Activated T-cell treated with anti-CD3 and anti-CD28 coated beads for 48 hours (primary cell): ENCODE results near the gene LRRC14B.

Experiments
- DNase-seq: peaks from one replicate; pipeline ENCODE4 v3.0.0-alpha.2; 2020; ENCODE audit warnings: low read depth

Gene LRRC14B

DNA sequence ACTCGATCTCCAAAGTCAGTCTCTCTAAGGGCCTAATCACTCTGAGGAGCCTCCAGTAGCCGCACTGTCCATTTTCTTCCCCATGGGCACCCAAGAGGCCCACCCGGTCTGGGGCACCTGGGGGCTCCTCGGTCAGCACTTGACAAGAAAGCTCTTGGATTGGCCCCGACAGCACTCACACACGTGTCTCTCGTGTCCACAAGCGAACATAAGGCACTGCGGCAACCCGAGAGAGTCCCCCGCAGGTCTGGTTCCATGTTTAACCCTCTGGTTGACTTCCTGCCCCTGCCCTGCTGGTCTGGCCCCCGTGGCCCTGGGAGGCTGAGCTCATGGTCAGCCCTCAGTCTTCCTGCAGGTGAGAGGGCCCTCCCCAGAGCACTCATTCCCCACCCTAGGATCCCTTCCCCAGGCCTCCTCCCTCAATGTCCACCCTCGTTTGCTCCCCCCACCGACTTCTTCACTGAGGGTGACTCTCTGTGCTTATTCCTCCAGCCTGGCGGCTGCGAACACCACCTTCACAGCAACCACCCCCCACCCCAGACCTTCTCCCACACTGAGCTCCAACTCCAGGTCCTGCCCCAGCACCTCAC, 16.3 kb upstream of the LRRC14B start:
- DNase-seq = no peak

DNA sequence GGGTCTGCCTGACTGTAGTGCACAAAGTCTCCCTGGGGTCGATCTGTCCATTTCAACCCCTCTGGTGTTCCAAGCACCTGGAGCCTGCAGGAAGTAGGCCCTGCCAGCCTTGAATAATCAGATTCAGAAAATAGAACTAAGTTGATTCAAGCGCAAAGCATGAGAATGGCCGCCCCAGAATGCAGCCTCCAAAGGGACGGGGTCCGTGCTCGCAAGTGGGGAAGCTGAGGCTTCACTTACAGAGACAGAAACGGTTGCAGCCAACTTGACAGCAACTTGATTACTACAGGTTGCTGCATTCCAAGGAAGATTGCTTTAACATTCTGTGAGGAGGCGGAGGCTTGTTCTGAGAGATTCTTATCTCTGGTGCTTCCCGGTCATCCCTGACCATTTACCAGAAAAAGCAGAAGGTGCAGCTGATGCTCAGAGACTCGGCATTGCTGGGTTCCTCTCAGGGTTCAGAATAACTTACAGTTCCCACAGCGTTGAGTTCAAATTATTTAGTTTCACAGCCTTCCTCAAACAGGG, 14.9 kb upstream of the LRRC14B start:
- no peak for DNase-seq

DNA sequence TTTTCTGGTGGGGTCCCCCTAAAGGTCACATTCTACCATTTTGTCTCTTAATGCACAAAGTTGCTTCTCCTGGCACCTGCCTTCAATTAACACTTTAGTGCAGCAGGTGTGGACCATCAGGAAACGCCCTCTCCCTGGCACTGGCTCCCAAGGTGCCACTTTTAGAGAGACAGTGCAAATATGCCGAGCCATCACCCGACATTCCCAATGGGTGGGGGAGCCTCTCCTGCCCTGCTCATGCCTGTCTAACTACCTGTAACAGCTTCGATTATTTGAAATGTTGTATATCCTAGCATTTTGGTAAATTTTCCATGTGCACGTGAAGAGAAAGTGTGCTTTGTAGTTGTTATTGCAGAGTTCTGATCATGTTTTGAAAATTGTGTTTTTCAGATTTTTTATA, 13.2 kb upstream of the LRRC14B start:
- no peak for DNase-seq

DNA sequence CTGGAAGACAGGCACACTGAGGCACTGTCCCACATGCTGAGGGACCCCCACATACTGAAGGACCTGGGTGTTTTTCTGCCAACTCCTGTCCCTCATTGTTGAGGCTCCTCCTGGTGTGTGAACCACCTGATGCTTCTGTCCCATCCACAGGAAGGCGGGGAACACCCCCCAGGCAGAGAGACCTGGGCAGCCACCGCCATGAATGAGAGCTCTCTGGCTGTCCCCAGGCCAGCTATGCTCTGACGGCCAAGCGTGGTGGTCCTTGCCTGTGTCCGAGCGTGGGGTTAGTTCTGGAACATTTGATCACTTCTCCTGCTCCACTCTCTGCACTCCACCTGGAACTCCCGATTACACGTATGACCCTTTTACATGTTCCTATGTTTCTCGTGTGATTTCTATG, 11.9 kb upstream of the LRRC14B start:
- DNase-seq = no peak

DNA sequence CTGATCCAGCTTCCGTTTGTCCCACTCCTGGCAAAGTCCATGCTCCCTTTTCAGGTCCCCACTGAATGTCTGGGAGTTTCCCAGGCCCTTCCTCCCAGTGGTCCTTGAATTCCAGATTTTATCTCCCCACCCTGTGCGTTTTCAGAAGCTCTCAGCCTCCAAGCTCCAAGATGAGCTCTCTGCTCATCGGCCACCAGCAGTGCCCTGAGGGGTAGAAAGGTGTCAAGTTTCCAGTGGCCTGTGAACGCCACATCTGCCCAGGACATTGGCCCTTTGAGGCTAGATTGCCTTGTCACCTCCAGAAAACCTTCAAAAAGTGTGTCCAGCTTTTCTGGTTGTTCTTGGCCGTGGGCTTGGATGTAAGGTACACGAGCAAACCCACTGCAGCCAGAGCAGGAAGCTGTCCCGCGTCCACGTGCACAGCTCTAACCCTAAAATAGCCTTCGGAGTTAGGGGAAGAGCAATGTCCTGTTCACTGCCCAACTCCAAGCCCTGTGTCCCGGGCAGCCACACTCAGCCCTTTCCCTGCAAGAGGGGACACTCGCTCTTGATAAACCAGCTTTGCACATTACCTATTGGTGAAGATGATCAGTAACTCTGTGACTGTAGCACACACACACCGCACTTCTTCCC, 10.9 kb upstream of the LRRC14B start:
- no peak for DNase-seq

DNA sequence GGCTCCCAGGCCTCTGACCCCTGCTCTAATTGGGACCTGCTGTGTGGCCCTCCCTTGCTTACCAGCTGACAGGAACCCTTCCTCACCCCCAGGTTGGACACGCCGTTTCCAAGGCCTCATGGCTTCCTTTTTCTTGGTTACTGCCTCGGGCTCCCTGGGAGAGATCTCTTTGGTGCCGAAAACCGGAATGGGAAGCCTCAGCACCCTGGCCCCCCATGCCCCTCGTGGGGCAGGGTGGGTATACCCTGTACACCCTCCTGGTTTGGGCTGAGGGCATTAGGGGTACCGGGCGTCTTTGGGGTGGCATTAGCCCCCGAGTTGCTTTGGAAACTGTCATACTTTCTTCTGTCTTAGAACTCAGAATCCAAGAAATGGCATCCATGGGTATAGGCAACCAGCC, 10.1 kb upstream of the LRRC14B start:
- no peak for DNase-seq

DNA sequence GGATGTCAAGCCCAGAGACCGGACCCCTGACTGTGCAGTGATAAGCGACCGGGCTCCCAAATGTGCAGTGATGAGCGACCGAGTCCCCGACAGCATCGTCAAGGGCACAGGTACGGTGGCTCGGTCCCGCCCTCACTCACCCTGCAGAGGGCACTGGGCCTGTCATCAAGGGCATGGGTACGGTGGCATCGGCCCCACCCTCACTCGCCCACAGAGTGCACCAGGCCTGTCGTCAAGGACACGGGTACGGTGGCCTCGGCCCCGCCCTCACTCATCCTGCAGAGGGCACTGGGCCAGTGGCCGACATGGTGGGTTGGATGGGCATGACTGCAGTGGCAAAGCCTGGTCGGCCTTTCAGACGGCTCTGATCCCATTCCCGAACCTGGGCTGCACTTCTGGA, 9.7 kb upstream of the LRRC14B start:
- DNase-seq = no peak

DNA sequence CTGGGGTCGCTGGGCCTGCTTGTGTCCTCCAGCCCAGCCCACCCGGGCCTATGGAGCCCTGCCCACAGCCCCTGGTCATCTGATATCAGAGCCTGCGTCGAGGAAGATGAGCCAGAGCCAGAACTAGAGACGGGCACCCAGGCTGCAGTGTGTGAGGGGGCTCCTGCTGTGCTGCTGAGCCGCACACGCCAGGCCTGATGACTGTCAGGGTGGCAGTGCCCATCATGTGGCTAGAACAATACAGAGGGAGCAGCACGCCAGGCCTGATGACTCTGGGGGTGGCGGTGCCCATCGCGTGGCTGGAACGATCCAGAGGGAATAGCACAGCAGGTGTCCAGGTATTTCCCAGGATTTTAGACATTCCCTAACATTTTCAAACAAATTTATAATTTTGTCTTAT, 9.2 kb upstream of the LRRC14B start:
- DNase-seq = no peak

DNA sequence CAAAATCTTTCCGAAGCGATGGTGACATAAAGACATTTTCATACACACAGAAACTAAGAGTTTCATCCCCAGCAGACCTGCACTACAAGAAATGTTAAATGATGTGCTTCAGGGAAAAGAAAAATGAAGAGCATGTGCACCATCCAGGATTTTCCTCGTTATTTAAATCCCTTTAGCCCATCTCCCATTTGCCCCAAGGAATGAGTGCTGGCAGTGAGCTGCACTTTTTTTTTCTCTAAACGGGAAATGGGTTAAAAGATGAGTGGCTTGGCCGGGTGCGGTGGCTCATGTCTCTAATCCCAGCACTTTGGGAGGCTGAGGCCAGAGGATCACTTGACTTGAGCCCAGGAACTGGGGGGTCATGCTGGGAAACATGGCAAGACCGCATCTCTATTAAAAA, 6.8 kb upstream of the LRRC14B start:
- no peak for DNase-seq

DNA sequence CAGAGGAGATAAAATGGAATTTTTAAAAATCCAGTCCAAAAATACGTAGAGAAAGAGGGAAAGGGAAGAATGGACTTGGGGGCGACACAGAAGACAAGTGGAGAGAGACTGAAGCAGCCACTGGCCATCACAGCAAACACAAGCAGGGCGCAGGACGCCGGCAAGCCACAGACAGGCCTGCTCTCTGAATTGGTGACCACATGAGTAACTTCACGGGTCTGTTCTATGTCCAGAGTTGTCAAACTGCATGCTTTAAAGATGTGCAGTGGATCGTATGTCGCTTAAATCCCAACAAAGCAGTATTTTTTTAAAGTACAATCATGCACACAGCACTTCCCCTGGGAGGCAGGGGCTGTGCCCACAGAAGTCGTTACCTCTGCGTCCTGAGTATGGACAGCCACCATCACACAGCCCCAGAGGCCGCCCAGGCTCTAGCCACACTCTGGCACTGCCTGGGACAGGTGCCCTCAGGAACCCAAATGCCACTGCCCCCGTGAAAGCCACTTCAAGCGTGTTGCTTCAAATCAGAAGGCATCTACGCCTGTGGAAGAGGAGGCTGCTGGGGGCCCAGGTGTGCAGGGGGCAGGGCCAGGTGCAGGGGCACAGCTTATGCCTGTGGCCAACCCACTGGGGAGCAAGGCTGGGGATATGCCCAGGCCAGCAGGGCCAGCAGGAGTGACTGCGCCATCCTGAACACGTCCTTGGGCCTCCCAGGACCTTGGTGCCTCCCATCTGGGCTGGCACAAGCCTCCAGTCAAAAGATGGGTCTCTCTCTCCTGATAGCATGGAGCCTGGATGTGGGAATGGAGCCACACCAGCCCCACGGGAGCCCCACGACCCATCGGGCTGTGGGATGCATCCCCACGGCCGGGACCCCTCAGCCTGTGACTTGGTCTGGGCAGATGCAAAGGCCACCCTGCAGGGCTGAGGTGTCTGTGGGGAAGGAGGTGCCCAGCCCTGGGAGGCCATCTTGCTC, 5.9 kb upstream of the LRRC14B start:
- no peak for DNase-seq

DNA sequence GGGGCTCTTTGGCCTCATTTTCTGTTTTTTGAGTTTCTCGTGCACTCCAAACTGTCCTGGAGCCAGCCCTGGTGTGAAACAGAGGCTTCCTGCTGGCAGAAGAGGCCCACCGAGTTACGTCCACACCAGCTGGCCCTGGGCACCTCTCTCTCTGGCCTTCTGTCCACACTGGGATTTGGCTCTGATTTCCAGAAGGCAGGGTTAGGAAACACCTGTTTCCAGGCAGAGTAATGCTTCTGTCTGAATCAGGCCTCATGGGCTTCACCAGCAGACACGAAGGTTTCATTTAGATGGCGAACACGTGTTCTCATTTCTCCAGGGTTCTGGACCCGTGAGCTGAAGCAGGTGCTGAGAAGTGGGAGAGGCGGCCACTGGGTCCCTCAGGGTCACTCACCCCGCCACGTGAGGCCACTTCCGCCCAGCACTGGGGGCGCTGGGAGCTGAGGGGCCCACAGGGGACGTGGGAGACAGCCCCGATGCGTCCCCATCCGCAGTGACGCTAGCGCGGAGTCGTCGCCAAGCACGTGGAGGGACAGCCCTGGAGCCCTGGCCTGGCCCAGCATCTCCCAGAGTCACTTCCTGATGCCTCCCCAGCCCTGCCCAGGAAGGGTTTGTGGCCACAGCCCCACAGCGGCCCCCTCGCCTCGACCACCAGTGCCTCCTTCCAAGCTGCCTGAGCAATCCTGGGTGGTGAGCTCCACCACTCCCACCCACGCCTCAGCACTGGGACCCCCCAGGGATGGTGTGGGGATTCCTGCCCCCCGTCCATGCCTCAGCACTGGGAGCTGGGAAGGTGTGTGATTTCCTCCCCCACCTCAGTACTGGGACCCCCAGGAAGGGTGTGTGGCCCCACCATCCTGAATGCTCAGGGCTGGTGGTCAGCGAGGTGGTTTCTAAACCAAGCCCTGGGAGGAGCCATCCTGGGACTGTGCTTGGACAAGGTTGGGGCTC, 4.9 kb upstream of the LRRC14B start:
- no peak for DNase-seq

DNA sequence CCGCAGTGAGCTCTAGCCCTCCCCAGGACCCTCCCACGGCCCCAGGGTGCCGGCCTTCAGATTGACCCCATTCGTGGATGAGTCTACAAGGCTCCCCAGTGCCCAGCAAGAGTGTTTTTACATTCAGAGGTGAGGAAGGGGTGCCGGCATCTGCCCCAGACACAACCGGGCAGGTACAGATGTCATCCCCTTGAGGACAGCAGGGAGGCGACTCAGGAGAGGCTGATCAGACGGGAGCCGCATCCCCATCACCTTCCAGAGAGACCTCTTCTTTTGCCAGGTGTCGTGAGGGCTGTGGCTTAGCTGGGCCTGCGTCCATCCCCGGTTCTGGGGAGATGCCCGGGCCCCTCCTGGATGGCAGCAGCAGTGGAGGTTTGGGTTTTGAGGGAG, 4.3 kb upstream of the LRRC14B start:
- no peak for DNase-seq

DNA sequence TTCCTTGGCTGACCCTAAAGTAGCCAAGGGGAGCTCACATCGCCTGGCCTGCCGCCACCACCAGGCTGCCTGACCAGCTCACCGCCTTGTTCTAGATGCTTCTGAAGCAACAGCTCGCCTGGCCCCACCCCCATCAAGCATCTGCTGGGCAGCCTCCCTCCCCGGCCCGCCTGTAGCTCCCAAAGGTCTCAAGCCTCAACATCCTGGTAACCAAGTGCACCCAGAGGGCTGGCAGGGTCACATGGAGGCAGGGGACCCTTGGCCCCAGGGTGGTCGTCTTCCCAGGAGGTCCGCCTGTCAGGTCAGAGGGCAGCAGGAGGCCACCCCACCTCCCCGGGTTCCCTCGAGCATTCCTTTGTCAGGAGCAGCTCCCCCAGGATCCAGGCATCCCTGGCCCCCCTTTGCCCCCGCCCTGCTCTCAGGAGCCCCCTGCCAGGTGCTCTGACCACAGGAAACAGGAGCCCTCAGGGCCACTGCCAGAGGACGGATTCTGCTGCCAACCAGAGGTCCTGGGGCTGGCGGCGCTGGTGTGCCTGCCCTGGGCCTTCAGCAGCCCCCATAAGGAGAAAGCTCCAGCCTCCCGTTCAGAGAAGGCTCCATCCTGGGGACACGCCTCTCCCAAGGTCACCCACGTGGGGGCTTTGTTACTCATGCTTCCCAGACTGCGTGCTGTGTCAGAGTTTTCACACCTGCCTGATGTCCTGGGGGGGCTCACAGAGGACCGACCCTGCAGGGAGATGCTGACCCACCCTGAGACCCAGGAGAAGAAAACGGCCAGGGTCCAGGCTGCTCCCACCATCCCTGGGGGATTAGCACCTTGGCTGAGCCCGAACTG, 3.5 kb upstream of the LRRC14B start:
- DNase-seq = no peak

DNA sequence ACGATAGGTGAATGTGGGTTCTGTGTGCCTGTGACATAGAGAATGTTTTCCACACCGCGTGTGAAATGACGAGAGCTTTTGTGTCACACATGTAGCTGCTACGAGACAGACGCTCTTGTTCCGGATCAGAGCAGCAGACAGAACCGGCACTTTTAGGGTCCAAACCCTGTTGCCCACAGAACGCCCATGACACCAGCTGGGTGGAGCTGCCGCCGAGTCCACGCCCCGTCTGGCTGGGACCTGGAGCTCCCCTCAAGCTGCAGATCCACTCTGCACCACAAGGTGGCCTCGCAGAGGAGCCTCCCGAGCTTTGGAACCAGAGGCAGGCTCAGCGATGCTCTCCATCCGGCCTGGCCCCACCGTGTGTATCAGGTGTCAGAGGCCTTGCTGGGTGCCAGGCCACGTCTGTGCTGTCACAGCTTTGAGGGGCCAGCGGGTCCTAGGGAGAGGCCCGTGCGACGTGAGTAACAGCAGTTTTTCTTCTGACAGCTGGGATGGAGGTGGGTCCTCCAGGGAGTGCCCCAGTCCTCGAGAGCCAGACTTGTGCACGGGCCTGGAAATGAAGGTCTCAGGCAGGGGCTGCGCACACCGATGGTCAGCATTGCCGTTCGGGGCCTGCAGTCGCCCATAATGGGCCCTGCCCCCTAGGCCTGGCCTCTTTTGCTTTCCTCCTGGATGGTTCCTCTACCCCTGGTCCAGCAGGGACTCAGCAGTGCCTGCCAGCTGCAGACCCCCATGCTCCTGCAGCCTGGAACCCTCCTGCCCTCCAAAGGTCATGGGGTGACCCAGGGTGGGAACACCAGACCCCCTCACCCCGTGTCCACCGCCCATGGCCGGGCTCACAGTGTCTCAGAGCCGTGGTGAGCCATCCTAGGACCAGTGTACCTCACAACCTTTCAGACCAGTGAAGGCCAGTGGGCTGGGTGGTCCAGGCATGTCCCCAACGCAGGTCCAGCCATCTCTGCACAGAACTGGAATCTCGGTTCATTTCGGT, 2.5 kb upstream of the LRRC14B start:
- peak; percentile 85 for DNase-seq

DNA sequence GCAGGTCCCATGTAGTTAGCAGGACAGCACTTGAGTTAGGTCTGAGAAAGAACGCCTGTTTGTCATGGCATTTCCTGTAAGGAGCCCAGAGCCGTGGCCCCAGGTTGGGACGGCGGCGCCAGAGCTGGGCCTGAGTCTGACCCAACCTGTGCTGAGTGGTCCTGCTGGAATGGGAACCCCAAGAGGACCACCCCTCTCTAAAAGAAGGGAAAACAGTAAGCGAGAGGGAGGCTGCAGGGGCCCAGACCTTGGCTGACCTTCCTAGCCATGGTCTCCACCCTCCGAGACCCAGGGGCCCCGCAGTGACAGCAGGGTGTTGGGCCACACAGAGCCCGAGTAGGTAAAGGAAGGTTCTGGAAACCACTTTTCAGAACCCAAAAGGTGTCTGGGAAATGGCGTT, 1.8 kb upstream of the LRRC14B start:
- no peak for DNase-seq

DNA sequence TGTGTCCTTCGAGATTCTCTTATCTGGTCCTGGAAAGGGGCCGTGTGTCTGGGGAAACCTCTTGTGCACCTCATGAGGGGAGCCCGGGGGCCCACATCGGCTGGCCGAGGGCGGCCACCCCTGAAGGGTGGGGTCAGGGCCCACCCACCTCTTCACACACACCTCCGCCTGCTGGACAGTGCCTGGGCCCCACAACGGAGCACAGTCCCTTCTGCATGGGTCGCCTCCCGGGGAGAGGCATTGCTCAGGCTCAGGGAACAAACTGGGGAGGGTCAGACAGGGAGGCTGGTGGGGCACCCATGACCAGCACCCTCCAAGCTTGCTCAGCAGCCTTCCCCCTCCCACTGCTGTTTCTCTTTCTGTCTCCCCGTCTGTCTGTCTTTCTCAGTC, 1.3 kb upstream of the LRRC14B start:
- no peak for DNase-seq

DNA sequence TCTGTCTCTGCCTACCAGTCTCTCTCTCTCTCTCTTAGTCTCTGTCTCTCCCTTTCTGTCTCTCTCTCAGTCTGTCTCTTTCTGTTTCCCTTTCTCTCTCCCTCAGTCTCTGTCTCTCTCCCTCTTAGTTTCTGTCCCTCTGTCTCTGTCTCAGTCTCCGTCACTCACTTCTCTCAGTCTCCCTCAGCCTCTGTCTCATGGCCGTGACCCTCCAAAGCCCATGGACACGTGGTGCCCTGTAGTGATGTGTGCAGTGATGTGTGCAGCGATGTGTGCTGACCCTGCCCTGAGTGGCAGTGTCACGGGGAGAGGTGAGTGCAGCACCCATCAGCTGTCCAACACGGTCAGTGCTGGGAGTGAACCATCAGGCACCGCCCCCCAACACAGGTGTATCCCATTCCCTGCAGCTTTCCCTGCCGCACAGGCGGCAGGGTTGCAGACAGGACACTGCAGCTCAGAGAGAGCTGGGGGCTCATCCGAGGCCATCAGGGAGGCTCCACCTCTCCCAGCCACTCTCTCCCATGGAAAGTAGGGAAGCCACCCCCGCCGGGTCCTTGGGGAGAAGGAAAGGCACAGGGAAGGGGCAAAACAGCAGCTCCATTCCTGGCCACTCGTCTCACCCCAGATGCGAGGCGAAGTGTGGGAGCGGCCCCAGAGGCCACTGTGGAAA, 794 bp upstream of the LRRC14B start:
- DNase-seq = no peak

DNA sequence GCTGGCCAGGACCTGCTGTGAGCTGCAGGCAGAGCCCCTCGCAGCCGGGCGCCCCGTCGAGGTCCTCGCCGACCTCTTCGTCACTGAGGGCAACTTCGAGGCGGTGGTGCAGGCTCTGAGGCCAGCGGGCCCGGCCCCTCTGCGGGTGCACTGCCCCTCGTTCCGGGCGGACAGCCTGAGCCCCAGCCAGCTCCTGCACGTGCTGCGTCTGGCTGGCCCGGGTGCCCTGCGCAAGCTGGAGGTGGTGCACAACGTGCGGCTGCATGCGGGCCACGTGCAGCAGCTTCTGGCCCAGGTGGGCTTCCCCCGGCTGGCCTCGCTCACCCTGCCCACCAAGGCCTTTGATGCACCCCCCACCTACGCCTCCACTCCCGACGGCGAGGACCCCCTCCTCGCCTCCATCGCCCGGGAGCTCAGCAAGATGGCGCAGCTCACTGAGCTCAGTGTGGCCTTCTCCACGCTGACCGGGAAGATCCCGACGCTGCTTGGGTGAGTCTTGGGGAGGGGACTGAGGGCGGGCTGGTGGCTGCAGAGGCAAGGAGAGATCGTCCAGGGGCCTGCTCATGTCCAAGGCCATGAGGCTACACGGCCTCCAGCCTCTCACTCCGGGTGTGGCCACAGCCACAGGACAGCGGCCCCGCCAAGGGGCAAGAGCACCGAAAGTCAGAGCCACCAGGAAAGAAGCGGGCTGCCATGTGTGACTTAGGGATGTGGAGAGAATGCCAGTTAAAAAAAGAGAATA, 825 bp downstream of the LRRC14B start:
- no peak for DNase-seq

DNA sequence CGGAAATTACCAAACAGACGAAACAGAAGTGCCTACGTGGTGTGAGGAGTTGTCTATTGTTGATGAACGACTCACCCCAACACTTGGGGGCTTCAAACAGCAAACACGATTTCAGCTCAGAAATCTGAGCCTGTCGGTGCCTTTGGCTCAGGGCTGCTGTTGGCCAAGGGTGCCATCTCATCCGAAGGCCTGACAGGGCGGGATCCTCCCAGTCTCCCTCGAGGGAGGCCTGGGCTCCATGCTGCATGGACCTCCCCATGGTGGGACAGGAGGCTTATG, 1.3 kb downstream of the LRRC14B start:
- DNase-seq = no peak
